HepG2 (cell line): Measurements from ENCODE around the gene ABHD6. TPM values are rescaled to one million over a fixed set of nuclear protein-coding genes. Genes with fewer than 3 reads are reported as not detected.

Source experiments
- EEA1 ChIP-seq: sonication (generic); formaldehyde crosslinking; IDR thresholded peaks from 2 replicates; pipeline ENCODE4 v1.5.1; 2020; ENCODE audit warnings: mild to moderate bottlenecking, missing genetic modification reagents, borderline replicate concordance
- HES4 ChIP-seq: sonication (generic); formaldehyde crosslinking; IDR thresholded peaks from 2 replicates; pipeline ENCODE4 v1.9.0; 2021; ENCODE audit warnings: mild to moderate bottlenecking, missing genetic modification reagents, borderline replicate concordance
- HNRNPK ChIP-seq: fragments of 200-400 bp; formaldehyde crosslinking; IDR thresholded peaks from 2 replicates; pipeline ENCODE4 v1.6.1; 2018; ENCODE audit warnings: low read length, low read depth, moderate library complexity, mild to moderate bottlenecking; ENCODE audit not compliant: poor library complexity, severe bottlenecking
- JUN ChIP-seq: sonication (generic); formaldehyde crosslinking; IDR thresholded peaks from 2 replicates; pipeline ENCODE4 v1.4.0; 2020; ENCODE audit warnings: mild to moderate bottlenecking, missing genetic modification reagents
- MAZ ChIP-seq, 2 experiments: sonication (generic) in 1 of 2; formaldehyde crosslinking in 1 of 2; IDR thresholded peaks; 2 replicates each; pipeline versions ENCODE4 v1.5.0 to v1.6.1; 2012 to 2020; ENCODE audit warnings: low read depth in 2 of 2, mild to moderate bottlenecking in 2 of 2, borderline replicate concordance in 1 of 2, improper control_type of control experiment in 1 of 2, low read length in 1 of 2, missing genetic modification reagents in 1 of 2, moderate library complexity in 1 of 2
- MED8 ChIP-seq: sonication (generic); formaldehyde crosslinking; IDR thresholded peaks from 2 replicates; pipeline ENCODE4 v1.8.1; 2023; ENCODE audit warnings: mild to moderate bottlenecking, missing genetic modification reagents; ENCODE audit not compliant: insufficient replicate concordance
- MEIS1 ChIP-seq: sonication (generic); formaldehyde crosslinking; IDR thresholded peaks from 2 replicates; pipeline ENCODE4 v1.9.0; 2021; ENCODE audit warnings: mild to moderate bottlenecking, missing genetic modification reagents, moderate library complexity, borderline replicate concordance
- SMARCE1 ChIP-seq: fragments of 450-650 bp; IDR thresholded peaks from 2 replicates; pipeline ENCODE4 v1.6.1; 2017; ENCODE audit warnings: borderline replicate concordance
- SPEN ChIP-seq: sonication (generic); formaldehyde crosslinking; IDR thresholded peaks from 2 replicates; pipeline ENCODE4 v1.5.1; 2020; ENCODE audit warnings: low read depth, mild to moderate bottlenecking, missing genetic modification reagents
- STAT5B ChIP-seq: sonication (generic); formaldehyde crosslinking; IDR thresholded peaks from 2 replicates; pipeline ENCODE4 v1.4.0; 2020; ENCODE audit warnings: missing genetic modification reagents
- TBX2 ChIP-seq: sonication (generic); formaldehyde crosslinking; IDR thresholded peaks from 2 replicates; pipeline ENCODE4 v1.5.0; 2020; ENCODE audit warnings: missing genetic modification reagents, mild to moderate bottlenecking, borderline replicate concordance
- TCF12 ChIP-seq, 2 experiments: fragments of 450-650 bp in 1 of 2; sonication (generic) in 1 of 2; formaldehyde crosslinking in 1 of 2; IDR thresholded peaks; 2 replicates each; pipeline versions ENCODE4 v1.6.1 to v1.8.0; 2017 to 2022; ENCODE audit warnings: antibody characterized with exemption in 1 of 2, mild to moderate bottlenecking in 1 of 2, missing genetic modification reagents in 1 of 2, moderate library complexity in 1 of 2
- THAP11 ChIP-seq: IDR thresholded peaks from 2 replicates; pipeline ENCODE4 v1.6.1; 2016; ENCODE audit warnings: missing biosample characterization, missing genetic modification reagents
- THRA ChIP-seq: sonication (generic); formaldehyde crosslinking; IDR thresholded peaks from 2 replicates; pipeline ENCODE4 v1.4.0; 2020; ENCODE audit warnings: missing genetic modification reagents, borderline replicate concordance
- ZBTB20 ChIP-seq: sonication (generic); formaldehyde crosslinking; IDR thresholded peaks from 2 replicates; pipeline ENCODE4 v1.8.1; 2023; ENCODE audit warnings: missing genetic modification reagents, low read depth, mild to moderate bottlenecking, borderline replicate concordance
- ZEB1 ChIP-seq: IDR thresholded peaks from 2 replicates; pipeline ENCODE4 v1.6.1; 2012; ENCODE audit warnings: mild to moderate bottlenecking, low read depth, inconsistent platforms; ENCODE audit not compliant: insufficient replicate concordance
- ZNF253 ChIP-seq: sonication (generic); formaldehyde crosslinking; IDR thresholded peaks from 2 replicates; pipeline ENCODE4 v1.8.0; 2022; ENCODE audit warnings: mild to moderate bottlenecking, missing genetic modification reagents, borderline replicate concordance
- ZNF501 ChIP-seq: sonication (generic); formaldehyde crosslinking; IDR thresholded peaks from 2 replicates; pipeline ENCODE4 v1.5.1; 2020; ENCODE audit warnings: mild to moderate bottlenecking, moderate library complexity, missing genetic modification reagents
- ZNF605 ChIP-seq: sonication (generic); formaldehyde crosslinking; IDR thresholded peaks from 2 replicates; pipeline ENCODE4 v1.8.0; 2022; ENCODE audit warnings: mild to moderate bottlenecking, missing genetic modification reagents
- ZNF629 ChIP-seq: sonication (generic); formaldehyde crosslinking; conservative IDR thresholded peaks from 2 replicates; pipeline ENCODE4 v1.5.0; 2020; ENCODE audit warnings: missing genetic modification reagents
- ZNF792 ChIP-seq: IDR thresholded peaks from 2 replicates; pipeline ENCODE4 v1.6.1; 2016
- polyA plus RNA-seq, 8 experiments: library from polyadenylated mRNA; depleted of rRNA in 3 of 8; stranded (reverse) in 7 of 8; unstranded in 1 of 8; fragments of >200 nt; fragmentation: Illumina TruSeq in 4 of 8; extraction: Trizol in 4 of 8; gene quantifications; 2 replicates each; pipeline versions ENCODE4 v1.2.1 to v1.2.3, GENCODE V29; 2011 to 2016; ENCODE audit warnings: low read depth in 4 of 8, missing spikeins in 1 of 8, mixed read lengths in 1 of 8; ENCODE audit not compliant: insufficient read depth in 1 of 8
- total RNA-seq, 5 experiments: library from RNA; depleted of rRNA; stranded (reverse); fragments of >200 nt; fragmentation: Illumina TruSeq; extraction: Trizol; gene quantifications; 2 replicates each; pipeline ENCODE4 v1.2.3, GENCODE V29; 2016; ENCODE audit warnings: low read depth in 1 of 5
- TF ChIP-seq, protein P1 (sequence below): sonication (generic); formaldehyde crosslinking; IDR thresholded peaks from 2 replicates; pipeline ENCODE4 v1.5.1; 2020; ENCODE audit warnings: mild to moderate bottlenecking, missing genetic modification reagents, moderate library complexity
- TF ChIP-seq, protein P2 (sequence below): IDR thresholded peaks from 2 replicates; pipeline ENCODE4 v1.6.1; 2016
- TF ChIP-seq, protein P3 (sequence below): sonication (generic); formaldehyde crosslinking; IDR thresholded peaks from 2 replicates; pipeline ENCODE4 v1.4.0; 2020; ENCODE audit warnings: mild to moderate bottlenecking, missing genetic modification reagents

Gene ABHD6
- total and polyA plus RNA-seq, 2 of the 13 experiments (the other 11 are each of a cell fraction or from before 2014, with no cell fraction given), result 9.0 to 17.2 TPM

GRCh38 chr3:58200846-58201355, 36.7 kb upstream of the ABHD6 start (continued):
- no peak for TF ChIP-seq SPEN (CRISPR knock-in tag)
- TF ChIP-seq HNRNPK, result no peak
- TF ChIP-seq ZBTB20, result no peak
- TF ChIP-seq ZEB1, result no peak
- no peak for TF ChIP-seq STAT5B (CRISPR knock-in tag)
- TF ChIP-seq ZNF253 (CRISPR knock-in tag), result no peak
- TF ChIP-seq HES4 (CRISPR knock-in tag), result no peak
- TF ChIP-seq ZNF629, result no peak
- TF ChIP-seq EEA1 (CRISPR knock-in tag), result no peak
- peak; percentile 5; the same call in 1 of the 2 replicates for TF ChIP-seq TBX2 (CRISPR knock-in tag)
- TF ChIP-seq, protein P1, sequence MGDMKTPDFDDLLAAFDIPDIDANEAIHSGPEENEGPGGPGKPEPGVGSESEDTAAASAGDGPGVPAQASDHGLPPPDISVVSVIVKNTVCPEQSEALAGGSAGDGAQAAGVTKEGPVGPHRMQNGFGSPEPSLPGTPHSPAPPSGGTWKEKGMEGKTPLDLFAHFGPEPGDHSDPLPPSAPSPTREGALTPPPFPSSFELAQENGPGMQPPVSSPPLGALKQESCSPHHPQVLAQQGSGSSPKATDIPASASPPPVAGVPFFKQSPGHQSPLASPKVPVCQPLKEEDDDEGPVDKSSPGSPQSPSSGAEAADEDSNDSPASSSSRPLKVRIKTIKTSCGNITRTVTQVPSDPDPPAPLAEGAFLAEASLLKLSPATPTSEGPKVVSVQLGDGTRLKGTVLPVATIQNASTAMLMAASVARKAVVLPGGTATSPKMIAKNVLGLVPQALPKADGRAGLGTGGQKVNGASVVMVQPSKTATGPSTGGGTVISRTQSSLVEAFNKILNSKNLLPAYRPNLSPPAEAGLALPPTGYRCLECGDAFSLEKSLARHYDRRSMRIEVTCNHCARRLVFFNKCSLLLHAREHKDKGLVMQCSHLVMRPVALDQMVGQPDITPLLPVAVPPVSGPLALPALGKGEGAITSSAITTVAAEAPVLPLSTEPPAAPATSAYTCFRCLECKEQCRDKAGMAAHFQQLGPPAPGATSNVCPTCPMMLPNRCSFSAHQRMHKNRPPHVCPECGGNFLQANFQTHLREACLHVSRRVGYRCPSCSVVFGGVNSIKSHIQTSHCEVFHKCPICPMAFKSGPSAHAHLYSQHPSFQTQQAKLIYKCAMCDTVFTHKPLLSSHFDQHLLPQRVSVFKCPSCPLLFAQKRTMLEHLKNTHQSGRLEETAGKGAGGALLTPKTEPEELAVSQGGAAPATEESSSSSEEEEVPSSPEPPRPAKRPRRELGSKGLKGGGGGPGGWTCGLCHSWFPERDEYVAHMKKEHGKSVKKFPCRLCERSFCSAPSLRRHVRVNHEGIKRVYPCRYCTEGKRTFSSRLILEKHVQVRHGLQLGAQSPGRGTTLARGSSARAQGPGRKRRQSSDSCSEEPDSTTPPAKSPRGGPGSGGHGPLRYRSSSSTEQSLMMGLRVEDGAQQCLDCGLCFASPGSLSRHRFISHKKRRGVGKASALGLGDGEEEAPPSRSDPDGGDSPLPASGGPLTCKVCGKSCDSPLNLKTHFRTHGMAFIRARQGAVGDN (CRISPR knock-in tag), result peak; percentile 82
- no peak for TF ChIP-seq MAZ (IDR thresholded peaks at IDR 0.05; ENCODE audit: borderline replicate concordance, low read depth, low read length)
- no peak for TF ChIP-seq MAZ (CRISPR knock-in tag; IDR thresholded peaks at IDR 0.05; ENCODE audit: low read depth)
- no peak for TF ChIP-seq ZNF792 (CRISPR knock-in tag)
- TF ChIP-seq JUN (CRISPR knock-in tag), result 0 out of 2 replicates have a peak, but pooled peaks have one; percentile 6
- TF ChIP-seq TCF12 (IDR thresholded peaks at IDR 0.05), result no peak
- TF ChIP-seq TCF12 (CRISPR knock-in tag; IDR thresholded peaks at IDR 0.05), result no peak
- TF ChIP-seq, protein P2, sequence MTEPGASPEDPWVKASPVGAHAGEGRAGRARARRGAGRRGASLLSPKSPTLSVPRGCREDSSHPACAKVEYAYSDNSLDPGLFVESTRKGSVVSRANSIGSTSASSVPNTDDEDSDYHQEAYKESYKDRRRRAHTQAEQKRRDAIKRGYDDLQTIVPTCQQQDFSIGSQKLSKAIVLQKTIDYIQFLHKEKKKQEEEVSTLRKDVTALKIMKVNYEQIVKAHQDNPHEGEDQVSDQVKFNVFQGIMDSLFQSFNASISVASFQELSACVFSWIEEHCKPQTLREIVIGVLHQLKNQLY, result no peak
- TF ChIP-seq ZNF605 (CRISPR knock-in tag), result peak; percentile 55; the same call in 1 of the 2 replicates
- no peak for TF ChIP-seq THRA (CRISPR knock-in tag)
- TF ChIP-seq SMARCE1, result no peak
- TF ChIP-seq ZNF501 (CRISPR knock-in tag), result 0 out of 2 replicates have a peak, but pooled peaks have one; percentile 35
- TF ChIP-seq, protein P3, sequence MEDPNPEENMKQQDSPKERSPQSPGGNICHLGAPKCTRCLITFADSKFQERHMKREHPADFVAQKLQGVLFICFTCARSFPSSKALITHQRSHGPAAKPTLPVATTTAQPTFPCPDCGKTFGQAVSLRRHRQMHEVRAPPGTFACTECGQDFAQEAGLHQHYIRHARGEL, result no peak
- TF ChIP-seq MEIS1 (CRISPR knock-in tag), result peak; percentile 52; the same call in 1 of the 2 replicates
- TF ChIP-seq THAP11 (CRISPR knock-in tag), result no peak
- TF ChIP-seq MED8 (CRISPR knock-in tag), result no peak
